Stimulated activated CD4-positive, alpha-beta T cell treated with anti-CD3 and anti-CD28 coated beads, TNF-alpha, amount 100 ng/mL, for 24 hours (primary cell): ENCODE data around the gene BICDL2.
A peak's percentile ranks its signal among the peaks of the same experiment; 100 is the strongest.
"Not testable (repeated sequence)": the region's sequence is repeated elsewhere in the genome, so short reads cannot be mapped to it uniquely, and the experiment has no call there.

Source experiments
- DNase-seq, 3 experiments: peaks; one replicate each; pipeline ENCODE4 v3.0.0-alpha.2; 2020; ENCODE audit warnings: low read depth in 3 of 3

Gene BICDL2

GRCh38 chr16:3065069-3065741 lies 28.5 kb upstream of the BICDL2 start, which contains the start of gene IL32:
Gene IL32, plus strand, starts transcription at chr16:3065640. Its CDS starts 172 bp downstream, at chr16:3065812.
- peak in 2 of 3 experiments; percentile 61 to 78 for DNase-seq

GRCh38 chr16:3063625-3064386 lies 27.1 kb upstream of the BICDL2 start:
- no peak for DNase-seq

DNA sequence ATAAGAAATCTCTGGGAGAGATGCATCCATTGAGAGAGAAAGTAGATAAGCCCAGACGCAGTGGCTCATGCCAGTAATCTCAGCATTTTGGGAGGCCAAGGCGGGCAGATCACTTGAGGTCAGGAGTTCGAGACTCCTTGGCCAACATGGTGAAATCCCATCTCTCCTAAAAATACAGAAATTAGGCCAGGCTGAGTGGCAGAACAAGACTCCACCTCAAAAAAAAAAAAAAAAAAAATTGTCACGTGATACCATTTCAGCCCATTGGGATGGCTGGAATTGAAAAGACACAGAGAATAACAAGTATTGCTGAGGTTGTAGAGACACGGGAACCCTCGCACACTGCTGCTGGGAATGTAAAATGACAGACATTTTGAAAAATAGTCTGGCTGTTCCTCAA lies 25.8 kb upstream of the BICDL2 start:
- DNase-seq, result no peak

GRCh38 chr16:3060339-3061127 lies 23.8 kb upstream of the BICDL2 start:
- no peak for DNase-seq

GRCh38 chr16:3059723-3060242 lies 23.0 kb upstream of the BICDL2 start:
- DNase-seq, result no peak

GRCh38 chr16:3059041-3059722 lies 22.4 kb upstream of the BICDL2 start:
- peak; percentile 74 to 84 (median 78) for DNase-seq

DNA sequence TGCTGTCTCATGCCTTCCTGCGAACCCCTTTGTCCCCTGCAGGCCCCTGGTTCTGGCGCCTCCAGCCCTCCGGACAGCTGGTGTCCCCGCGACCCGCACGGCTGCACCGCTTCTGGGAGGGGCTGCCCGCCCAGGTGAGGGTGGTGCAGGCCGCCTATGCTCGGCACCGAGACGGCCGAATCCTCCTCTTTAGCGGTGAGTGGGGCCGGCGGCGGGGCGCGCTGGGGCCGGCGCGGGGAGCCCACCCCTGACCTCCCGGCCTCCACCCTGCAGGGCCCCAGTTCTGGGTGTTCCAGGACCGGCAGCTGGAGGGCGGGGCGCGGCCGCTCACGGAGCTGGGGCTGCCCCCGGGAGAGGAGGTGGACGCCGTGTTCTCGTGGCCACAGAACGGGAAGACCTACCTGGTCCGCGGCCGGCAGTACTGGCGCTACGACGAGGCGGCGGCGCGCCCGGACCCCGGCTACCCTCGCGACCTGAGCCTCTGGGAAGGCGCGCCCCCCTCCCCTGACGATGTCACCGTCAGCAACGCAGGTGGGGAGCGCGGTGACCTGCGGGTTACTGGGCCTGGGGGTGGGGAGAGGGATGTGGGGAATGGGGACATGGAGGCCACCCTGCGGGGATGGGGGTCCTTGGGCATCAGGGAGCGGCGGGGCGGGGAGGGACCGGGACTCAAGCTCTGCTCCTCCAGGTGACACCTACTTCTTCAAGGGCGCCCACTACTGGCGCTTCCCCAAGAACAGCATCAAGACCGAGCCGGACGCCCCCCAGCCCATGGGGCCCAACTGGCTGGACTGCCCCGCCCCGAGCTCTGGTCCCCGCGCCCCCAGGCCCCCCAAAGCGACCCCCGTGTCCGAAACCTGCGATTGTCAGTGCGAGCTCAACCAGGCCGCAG lies 21.6 kb upstream of the BICDL2 start:
- no peak for DNase-seq

DNA sequence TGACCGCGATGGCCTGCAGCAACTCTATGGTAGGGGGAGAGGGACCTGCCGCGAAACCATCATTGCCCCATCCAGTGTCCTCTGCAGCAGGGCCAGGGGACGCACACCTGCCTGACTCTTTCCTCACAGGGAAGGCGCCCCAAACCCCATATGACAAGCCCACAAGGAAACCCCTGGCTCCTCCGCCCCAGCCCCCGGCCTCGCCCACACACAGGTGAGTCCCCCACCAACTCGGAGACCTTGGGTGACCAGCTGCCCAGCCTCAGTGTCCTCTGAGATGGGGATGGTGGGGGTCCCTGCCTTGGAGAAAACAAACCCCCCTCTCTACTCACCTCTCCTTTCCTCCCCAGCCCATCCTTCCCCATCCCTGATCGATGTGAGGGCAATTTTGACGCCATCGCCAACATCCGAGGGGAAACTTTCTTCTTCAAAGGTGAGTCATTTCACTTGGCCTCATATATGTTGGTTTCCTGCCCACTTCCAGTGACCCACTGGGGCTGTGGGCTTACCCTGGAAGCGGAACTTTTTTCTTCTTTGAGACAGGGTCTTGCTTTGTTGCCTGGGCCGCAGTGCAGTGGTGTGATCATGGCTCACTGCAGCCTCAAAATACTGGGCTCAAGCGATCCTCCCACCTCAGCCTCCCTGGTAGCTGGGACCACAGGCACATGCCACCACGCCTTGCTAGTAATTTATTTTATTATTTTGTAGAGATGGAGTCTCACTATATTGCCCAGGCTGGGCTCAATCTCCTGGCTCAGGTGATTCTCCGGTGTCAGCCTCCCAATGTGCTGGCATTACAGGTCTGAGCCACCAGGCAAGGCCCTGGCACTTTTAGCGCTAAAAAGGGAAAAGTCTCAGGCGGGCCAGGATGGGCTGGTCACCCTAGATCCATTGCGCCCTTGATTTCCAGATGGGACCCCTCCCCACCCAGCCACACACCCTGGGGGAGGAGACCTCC lies 20.7 kb upstream of the BICDL2 start:
- no peak for DNase-seq

GRCh38 chr16:3056336-3057180 lies 19.8 kb upstream of the BICDL2 start:
- DNase-seq, result no peak

- not testable (repeated sequence) for DNase-seq
Measured at GRCh38 chr16:3055734-3056115, 19.0 kb upstream of the BICDL2 start.

GRCh38 chr16:3054965-3055733 lies 18.4 kb upstream of the BICDL2 start:
- no peak for DNase-seq

DNA sequence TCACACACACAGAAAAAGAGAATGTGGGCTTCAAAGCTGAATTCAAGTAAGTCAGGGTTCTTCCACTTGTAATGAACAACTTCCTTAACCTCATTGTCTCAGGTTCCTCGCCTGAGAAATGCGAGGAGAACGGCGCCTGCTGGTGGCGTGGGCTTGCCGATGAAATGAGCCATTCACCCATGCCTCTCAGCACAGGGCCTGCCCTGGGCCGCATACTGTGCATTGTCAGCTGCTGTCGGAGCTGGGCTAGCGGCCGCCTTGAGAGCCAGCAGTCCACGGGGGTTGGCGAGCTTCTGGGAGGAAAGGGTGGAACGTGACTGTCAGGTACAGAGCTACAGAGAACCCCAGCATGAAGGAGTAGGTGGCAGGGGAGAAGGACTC lies 16.6 kb upstream of the BICDL2 start:
- not testable (repeated sequence) for DNase-seq

- DNase-seq, result not testable (repeated sequence)
Measured at GRCh38 chr16:3052571-3053329, 16.0 kb upstream of the BICDL2 start.

DNA sequence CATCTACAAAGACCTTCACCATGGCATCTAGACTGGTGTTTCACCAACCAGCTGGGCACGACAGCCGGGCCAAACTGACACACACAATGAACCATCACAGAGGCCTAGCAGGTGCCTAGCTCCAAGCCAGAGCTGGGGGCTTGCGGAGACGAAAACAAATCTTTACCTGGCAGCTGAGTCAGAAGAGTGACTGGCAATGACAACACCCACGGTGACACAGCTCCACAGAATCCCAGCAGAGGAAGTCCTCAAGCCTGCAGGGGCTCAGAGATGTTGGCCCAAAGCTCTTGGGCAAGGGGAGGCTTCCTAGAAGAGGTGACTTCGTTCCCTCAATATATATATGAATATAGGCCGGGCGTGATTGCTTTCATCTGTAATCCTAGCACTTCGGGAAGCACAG lies 14.8 kb upstream of the BICDL2 start:
- DNase-seq, result no peak

DNA sequence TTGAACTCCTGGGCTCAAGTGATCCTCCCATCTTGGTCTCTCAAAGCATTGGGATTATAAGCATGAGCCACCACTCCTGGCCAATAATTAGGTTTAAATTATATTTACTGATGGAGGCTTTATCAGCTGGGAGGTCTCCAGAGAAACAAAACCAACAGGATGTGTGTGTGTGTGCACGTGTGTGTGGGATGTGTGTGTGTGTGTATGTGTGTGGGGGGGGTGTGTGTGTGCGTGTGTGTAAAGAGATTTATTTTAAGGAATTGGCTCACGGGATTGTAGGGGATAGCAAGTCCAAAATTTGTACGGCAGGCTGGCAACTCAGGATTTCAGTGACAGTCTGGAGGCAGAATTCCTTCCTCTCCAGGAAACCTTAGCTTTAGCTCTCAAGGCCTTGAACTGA lies 14.3 kb upstream of the BICDL2 start:
- DNase-seq, result no peak

- DNase-seq, result no peak
Measured at GRCh38 chr16:3050487-3050886, 13.7 kb upstream of the BICDL2 start.

GRCh38 chr16:3049921-3050481 lies 13.3 kb upstream of the BICDL2 start:
- no peak for DNase-seq
